Testis (tissue), 2 donors: ENCODE results near the gene ZNF230.

Source experiments
- POLR2A ChIP-seq: fragments of 450-650 bp; IDR thresholded peaks from one replicate; pipeline ENCODE4 v1.6.1; 2017; ENCODE audit warnings: antibody characterized with exemption, mild to moderate bottlenecking, moderate library complexity
- TF ChIP-seq, protein P1 (sequence below), 3 experiments: fragments of 450-650 bp in 2 of 3; fragments of 200-600 bp in 1 of 3; sonication (generic) in 1 of 3; IDR thresholded peaks; one replicate each; pipeline ENCODE4 v1.5.1; 2016 to 2019; ENCODE audit warnings: antibody characterized with exemption in 3 of 3, mild to moderate bottlenecking in 2 of 3, moderate library complexity in 1 of 3

GRCh38 chr19:44032001-44032610, 29.3 kb downstream of the ZNF230 start:
- TF ChIP-seq, protein P1, sequence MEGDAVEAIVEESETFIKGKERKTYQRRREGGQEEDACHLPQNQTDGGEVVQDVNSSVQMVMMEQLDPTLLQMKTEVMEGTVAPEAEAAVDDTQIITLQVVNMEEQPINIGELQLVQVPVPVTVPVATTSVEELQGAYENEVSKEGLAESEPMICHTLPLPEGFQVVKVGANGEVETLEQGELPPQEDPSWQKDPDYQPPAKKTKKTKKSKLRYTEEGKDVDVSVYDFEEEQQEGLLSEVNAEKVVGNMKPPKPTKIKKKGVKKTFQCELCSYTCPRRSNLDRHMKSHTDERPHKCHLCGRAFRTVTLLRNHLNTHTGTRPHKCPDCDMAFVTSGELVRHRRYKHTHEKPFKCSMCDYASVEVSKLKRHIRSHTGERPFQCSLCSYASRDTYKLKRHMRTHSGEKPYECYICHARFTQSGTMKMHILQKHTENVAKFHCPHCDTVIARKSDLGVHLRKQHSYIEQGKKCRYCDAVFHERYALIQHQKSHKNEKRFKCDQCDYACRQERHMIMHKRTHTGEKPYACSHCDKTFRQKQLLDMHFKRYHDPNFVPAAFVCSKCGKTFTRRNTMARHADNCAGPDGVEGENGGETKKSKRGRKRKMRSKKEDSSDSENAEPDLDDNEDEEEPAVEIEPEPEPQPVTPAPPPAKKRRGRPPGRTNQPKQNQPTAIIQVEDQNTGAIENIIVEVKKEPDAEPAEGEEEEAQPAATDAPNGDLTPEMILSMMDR (IDR thresholded peaks at IDR 0.05): no peak
- TF ChIP-seq POLR2A: no peak
